ENCODE measurements around the gene OR56A3. TPM values are rescaled to one million over a fixed set of nuclear protein-coding genes. Genes with fewer than 3 reads are reported as not detected.

OR56A3 gene
- polyA plus RNA-seq, 1 experiment: not detected

- Histone ChIP-seq H3K27ac (ENCODE audit: low read depth, low read length) (no peak overlapping the region), H3K4me3 (ENCODE audit: low read depth, low read length) (no peak overlapping the region), H3K27me3 (ENCODE audit: control insufficient read depth, insufficient read depth, low read length) (no peaks in the 10 kb centered on the region), H3K9me3 (ENCODE audit: control insufficient read depth, insufficient read depth, low read length) (peaks cover 20% of the 10 kb centered on the region)
- no peak for DNase-seq (ENCODE audit: low read depth, low spot score)
- TF ChIP-seq CTCF (IDR thresholded peaks at IDR 0.05; ENCODE audit: low read depth, low read length): no peak
- POLR2A ChIA-PET: no interaction called here
- CTCF ChIA-PET: no interaction called here
These were observed 18.6 kb upstream of the OR56A3 start for GRCh38 chr11:5923427-5923776.

- H3K9me3 ChIP-seq (ENCODE audit: control insufficient read depth, insufficient read depth, low read length): peaks cover 24% of the 10 kb centered on the region
- H3K4me3 ChIP-seq (ENCODE audit: low read depth, low read length): no peak overlapping the region
- no peak for DNase-seq (ENCODE audit: low read depth, low spot score)
- TF ChIP-seq CTCF (IDR thresholded peaks at IDR 0.05; ENCODE audit: low read depth, low read length): no peak
- ChIA-PET POLR2A (no interaction called here), CTCF (no interaction called here)
- H3K27me3 ChIP-seq (ENCODE audit: control insufficient read depth, insufficient read depth, low read length): no peaks in the 10 kb centered on the region
- no peak overlapping the region for H3K27ac ChIP-seq (ENCODE audit: low read depth, low read length)
These were observed 18.3 kb upstream of the OR56A3 start for GRCh38 chr11:5923794-5924193.

- ChIA-PET POLR2A (no interaction called here), CTCF (no interaction called here)
- no peak overlapping the region for H3K4me3 ChIP-seq (ENCODE audit: low read depth, low read length)
- H3K9me3 ChIP-seq (ENCODE audit: control insufficient read depth, insufficient read depth, low read length): peaks cover 60% of the 10 kb centered on the region
- no peak for DNase-seq (ENCODE audit: low read depth, low spot score)
- no peak for TF ChIP-seq CTCF (IDR thresholded peaks at IDR 0.05; ENCODE audit: low read depth, low read length)
- no peaks in the 10 kb centered on the region for H3K27me3 ChIP-seq (ENCODE audit: control insufficient read depth, insufficient read depth, low read length)
- H3K27ac ChIP-seq (ENCODE audit: low read depth, low read length): no peak overlapping the region
These were observed 13.8 kb upstream of the OR56A3 start for GRCh38 chr11:5928271-5928670.

- Histone ChIP-seq H3K27me3 (ENCODE audit: control insufficient read depth, insufficient read depth, low read length) (no peaks in the 10 kb centered on the region), H3K9me3 (ENCODE audit: control insufficient read depth, insufficient read depth, low read length) (peaks cover 59% of the 10 kb centered on the region), H3K27ac (ENCODE audit: low read depth, low read length) (no peak overlapping the region), H3K4me3 (ENCODE audit: low read depth, low read length) (no peak overlapping the region)
- no peak for DNase-seq (ENCODE audit: low read depth, low spot score)
- no peak for TF ChIP-seq CTCF (IDR thresholded peaks at IDR 0.05; ENCODE audit: low read depth, low read length)
- CTCF ChIA-PET: no interaction called here
- POLR2A ChIA-PET: no interaction called here
These were observed 13.2 kb upstream of the OR56A3 start for GRCh38 chr11:5928811-5929210.

- Histone ChIP-seq H3K9me3 (ENCODE audit: control insufficient read depth, insufficient read depth, low read length) (peaks cover 58% of the 10 kb centered on the region), H3K4me3 (ENCODE audit: low read depth, low read length) (no peak overlapping the region), H3K27ac (ENCODE audit: low read depth, low read length) (no peak overlapping the region), H3K27me3 (ENCODE audit: control insufficient read depth, insufficient read depth, low read length) (no peaks in the 10 kb centered on the region)
- ChIA-PET POLR2A (no interaction called here), CTCF (no interaction called here)
- no peak for TF ChIP-seq CTCF (IDR thresholded peaks at IDR 0.05; ENCODE audit: low read depth, low read length)
- DNase-seq (ENCODE audit: low read depth, low spot score): no peak
These were observed 12.3 kb upstream of the OR56A3 start for GRCh38 chr11:5929571-5930368.

Measured in AG04450 (cell line).